ENCODE measurements around the gene HPSE2. TPM values are rescaled to one million over a fixed set of nuclear protein-coding genes. Genes with fewer than 3 reads are reported as not detected.

The HPSE2 gene
- total and polyA plus RNA-seq, 5 donors, result 0.09 TPM; not detected in 4

DNA sequence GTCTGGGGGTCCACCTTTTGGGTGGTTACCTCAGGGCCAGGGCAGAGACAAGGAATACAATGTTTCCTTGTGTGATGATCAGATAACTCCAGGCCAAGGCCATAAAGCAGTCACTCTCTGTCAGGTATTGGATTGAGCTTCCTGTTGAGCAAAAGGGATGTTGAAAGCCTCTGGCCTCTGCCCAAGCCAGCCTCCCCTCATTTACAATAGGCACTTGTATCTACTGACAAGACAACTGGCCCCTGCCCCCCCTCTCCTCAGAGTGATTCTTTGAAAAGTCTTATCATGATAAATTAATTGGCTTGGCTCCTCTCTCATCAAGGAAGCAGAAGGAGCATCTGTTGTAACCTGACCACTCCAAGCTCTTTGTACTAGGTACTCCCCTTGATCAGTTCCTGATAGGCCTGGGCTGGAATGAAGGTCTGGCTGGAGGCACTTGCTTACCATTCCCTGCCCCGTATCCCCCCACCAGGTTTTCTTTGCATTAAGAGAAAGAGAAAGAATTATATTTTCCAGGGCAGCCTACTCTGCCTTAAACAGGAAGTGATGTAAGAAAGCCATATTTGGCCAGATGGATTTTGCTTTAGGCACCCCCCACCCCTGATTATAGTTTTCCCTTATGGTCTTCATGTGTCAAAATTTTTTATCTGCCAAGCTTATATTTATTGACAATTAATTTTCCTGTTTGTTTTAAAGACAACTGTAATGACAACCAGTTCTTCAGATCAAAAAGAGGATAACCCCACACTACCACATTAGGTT lies 746.8 kb downstream of the HPSE2 start:
- no peak for ATAC-seq
- no peak for DNase-seq
- H3K4me1 ChIP-seq (ENCODE audit: control insufficient read depth, insufficient read depth, low read length), result no peaks in the 10 kb centered on the region
- H3K9me3 ChIP-seq (ENCODE audit: control insufficient read depth, low read length), result no peaks in the 10 kb centered on the region
- WGBS, result 53% methylated on average over 1 of the region's 1 CpG
- H3K27ac ChIP-seq (ENCODE audit: low read length), result no peak overlapping the region
- H3K4me3 ChIP-seq (ENCODE audit: low read length), result no peak overlapping the region
- no peaks in the 10 kb centered on the region for H3K27me3 ChIP-seq (ENCODE audit: control insufficient read depth, insufficient read depth)
- intact Hi-C loops (cut with DNase I), result no loop called here

DNA sequence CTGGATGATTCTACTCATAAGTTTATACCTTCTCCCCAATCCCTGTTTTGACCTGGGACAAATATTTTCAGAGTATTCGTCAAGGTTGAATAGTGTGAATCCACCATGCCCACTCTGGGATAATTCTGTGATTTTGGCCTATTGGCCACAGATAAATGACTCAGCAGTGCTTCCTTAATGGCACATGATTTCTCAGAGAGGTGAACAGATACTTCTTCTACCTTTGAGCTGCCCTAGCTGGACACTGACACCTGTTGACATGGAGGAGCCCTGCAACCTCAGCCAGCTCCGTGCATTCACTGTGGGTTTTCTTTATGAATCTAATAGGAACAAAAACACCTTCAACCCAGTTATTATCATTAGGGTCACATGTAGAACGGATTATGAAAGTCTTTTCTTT lies 748.0 kb downstream of the HPSE2 start:
- no peaks in the 10 kb centered on the region for H3K27me3 ChIP-seq (ENCODE audit: control insufficient read depth, insufficient read depth)
- no peak overlapping the region for H3K27ac ChIP-seq (ENCODE audit: low read length)
- H3K4me1 ChIP-seq (ENCODE audit: control insufficient read depth, insufficient read depth, low read length), result no peaks in the 10 kb centered on the region
- no peak for DNase-seq
- H3K4me3 ChIP-seq (ENCODE audit: low read length), result no peak overlapping the region
- ATAC-seq, result no peak
- 80% methylated on average over 3 of the region's 3 CpGs for WGBS
- H3K9me3 ChIP-seq (ENCODE audit: control insufficient read depth, low read length), result no peaks in the 10 kb centered on the region
- intact Hi-C loops (cut with DNase I), result no loop called here

- no peak for ATAC-seq
- H3K27ac ChIP-seq (ENCODE audit: low read length), result no peak overlapping the region
- 85% methylated on average over 3 of the region's 3 CpGs for WGBS
Observed at GRCh38 chr10:98486421-98486820, 749.2 kb downstream of the HPSE2 start.

DNA sequence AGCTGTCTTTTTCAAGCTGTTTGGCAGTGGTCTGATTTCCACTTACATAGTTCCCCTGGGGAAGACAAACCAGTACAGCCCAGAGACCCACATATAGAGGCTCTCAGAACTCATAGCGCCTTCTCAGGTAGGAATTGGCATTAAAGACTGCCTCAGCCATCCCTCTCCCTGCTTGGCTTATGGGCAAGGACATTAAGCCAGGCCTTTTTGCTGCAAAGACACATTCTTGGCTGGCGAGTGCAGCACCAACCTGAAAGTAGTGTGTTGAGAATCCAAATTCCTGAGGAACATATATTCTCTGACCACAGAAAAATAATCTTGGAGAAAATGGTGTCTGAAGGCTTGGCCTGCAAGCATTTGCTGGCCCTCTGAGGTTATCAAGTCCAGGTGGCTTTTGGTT lies 749.7 kb downstream of the HPSE2 start:
- Histone ChIP-seq H3K27ac (ENCODE audit: low read length) (no peak overlapping the region), H3K27me3 (ENCODE audit: control insufficient read depth, insufficient read depth) (no peaks in the 10 kb centered on the region), H3K4me1 (ENCODE audit: control insufficient read depth, insufficient read depth, low read length) (no peaks in the 10 kb centered on the region), H3K9me3 (ENCODE audit: control insufficient read depth, low read length) (no peaks in the 10 kb centered on the region), H3K4me3 (ENCODE audit: low read length) (no peak overlapping the region)
- ATAC-seq (no peak), DNase-seq (no peak)
- intact Hi-C loops (cut with DNase I), result no loop called here
- WGBS, result 78% methylated on average over 2 of the region's 2 CpGs

More at GRCh38 chr10:98486421-98486820, 749.2 kb downstream of the HPSE2 start:
- DNase-seq, result no peak
- intact Hi-C loops (cut with DNase I), result no loop called here
- Histone ChIP-seq H3K9me3 (ENCODE audit: control insufficient read depth, low read length) (no peaks in the 10 kb centered on the region), H3K4me1 (ENCODE audit: control insufficient read depth, insufficient read depth, low read length) (no peaks in the 10 kb centered on the region), H3K27me3 (ENCODE audit: control insufficient read depth, insufficient read depth) (no peaks in the 10 kb centered on the region), H3K4me3 (ENCODE audit: low read length) (no peak overlapping the region)

- DNase-seq (no peak), ATAC-seq (no peak)
- Histone ChIP-seq H3K27ac (ENCODE audit: low read length) (no peak overlapping the region), H3K4me1 (ENCODE audit: control insufficient read depth, insufficient read depth, low read length) (no peaks in the 10 kb centered on the region), H3K27me3 (ENCODE audit: control insufficient read depth, insufficient read depth) (no peaks in the 10 kb centered on the region), H3K4me3 (ENCODE audit: low read length) (no peak overlapping the region), H3K9me3 (ENCODE audit: control insufficient read depth, low read length) (no peaks in the 10 kb centered on the region)
- intact Hi-C loops (cut with DNase I), result no loop called here
Observed at GRCh38 chr10:98483658-98484057, 752.0 kb downstream of the HPSE2 start.

- WGBS, result 90% methylated on average over 2 of the region's 2 CpGs
- intact Hi-C loops (cut with DNase I), result no loop called here
- Histone ChIP-seq H3K9me3 (ENCODE audit: control insufficient read depth, low read length) (no peaks in the 10 kb centered on the region), H3K27me3 (ENCODE audit: control insufficient read depth, insufficient read depth) (no peaks in the 10 kb centered on the region), H3K4me3 (ENCODE audit: low read length) (no peak overlapping the region), H3K27ac (ENCODE audit: low read length) (no peak overlapping the region), H3K4me1 (ENCODE audit: control insufficient read depth, insufficient read depth, low read length) (no peaks in the 10 kb centered on the region)
- ATAC-seq, result no peak
- no peak for DNase-seq
Observed at GRCh38 chr10:98482096-98482495, 753.6 kb downstream of the HPSE2 start.

DNA sequence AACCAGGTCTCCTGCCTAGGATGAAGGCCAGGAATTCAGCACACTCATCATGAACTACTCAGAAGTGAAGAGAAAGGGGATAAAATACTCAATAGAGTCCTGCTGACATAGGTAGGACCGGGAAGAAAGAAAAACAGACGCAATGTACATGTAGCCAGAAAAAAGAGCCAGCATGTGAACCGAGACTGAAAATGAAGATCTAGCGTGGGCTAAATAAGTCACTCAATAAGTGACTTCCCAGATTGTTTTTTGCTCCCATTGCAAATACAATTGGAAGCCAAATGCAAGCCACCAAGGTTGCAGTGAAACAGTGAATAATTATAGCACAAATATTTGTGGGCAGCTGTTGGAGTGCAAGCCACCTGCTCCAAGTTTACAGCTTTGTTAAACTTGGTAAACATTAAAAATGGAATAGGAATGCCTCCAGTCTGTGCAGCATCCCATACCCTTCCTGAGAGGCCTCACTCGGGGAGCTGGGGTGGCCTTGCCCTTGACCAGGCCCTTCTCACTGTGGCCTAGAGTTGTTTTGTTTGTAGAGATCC lies 754.2 kb downstream of the HPSE2 start:
- 86% methylated on average over 5 of the region's 5 CpGs for WGBS
- DNase-seq, result no peak
- ATAC-seq, result no peak
- intact Hi-C loops (cut with DNase I), result no loop called here
- no peak overlapping the region for H3K27ac ChIP-seq (ENCODE audit: low read length)
- H3K27me3 ChIP-seq (ENCODE audit: control insufficient read depth, insufficient read depth), result no peaks in the 10 kb centered on the region
- H3K9me3 ChIP-seq (ENCODE audit: control insufficient read depth, low read length), result no peaks in the 10 kb centered on the region
- no peak overlapping the region for H3K4me3 ChIP-seq (ENCODE audit: low read length)
- H3K4me1 ChIP-seq (ENCODE audit: control insufficient read depth, insufficient read depth, low read length), result no peaks in the 10 kb centered on the region

DNA sequence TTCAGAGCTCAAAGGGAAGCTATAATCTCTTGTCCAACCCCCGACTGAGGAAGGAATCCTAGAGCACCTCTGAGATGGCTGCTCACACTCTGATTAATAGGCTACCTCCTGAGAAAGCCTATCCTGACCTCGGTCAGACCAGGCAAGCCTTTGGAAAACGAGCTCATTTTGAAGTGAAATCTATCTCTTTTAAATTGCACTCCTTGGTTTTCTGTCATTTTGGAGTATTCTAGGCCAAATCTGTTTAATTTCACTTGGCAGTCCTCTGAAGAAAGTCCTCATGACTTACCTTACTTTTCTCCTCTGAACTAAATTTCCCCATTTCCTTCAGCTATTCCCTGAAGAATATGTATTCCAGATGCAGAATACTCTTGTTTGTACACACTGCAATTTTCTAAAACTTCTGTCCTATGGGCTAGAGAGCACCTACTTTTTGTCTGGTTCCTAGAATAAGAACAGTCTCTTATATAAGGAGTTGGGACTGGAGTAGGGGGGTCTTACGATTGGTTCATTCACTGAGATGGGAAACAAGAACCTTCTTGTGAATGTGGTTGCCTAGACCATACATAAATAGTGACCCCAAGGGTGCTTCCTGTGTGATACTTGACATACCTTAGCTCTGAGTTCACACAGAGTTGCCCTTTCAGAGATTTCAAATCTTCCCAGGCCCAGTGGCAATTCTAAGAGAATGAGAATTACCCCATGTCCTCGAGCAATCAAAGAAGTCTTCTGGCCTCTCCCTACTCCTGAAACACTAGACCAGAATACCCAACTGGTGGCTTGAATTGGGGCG lies 757.0 kb downstream of the HPSE2 start:
- 71% methylated on average over 6 of the region's 6 CpGs for WGBS
- intact Hi-C loops (cut with DNase I), result no loop called here
- DNase-seq (no peak), ATAC-seq (no peak)
- H3K27ac ChIP-seq (ENCODE audit: low read length), result no peak overlapping the region
- no peaks in the 10 kb centered on the region for H3K27me3 ChIP-seq (ENCODE audit: control insufficient read depth, insufficient read depth)
- H3K4me3 ChIP-seq (ENCODE audit: low read length), result no peak overlapping the region
- H3K4me1 ChIP-seq (ENCODE audit: control insufficient read depth, insufficient read depth, low read length), result no peaks in the 10 kb centered on the region
- H3K9me3 ChIP-seq (ENCODE audit: control insufficient read depth, low read length), result no peaks in the 10 kb centered on the region

- DNase-seq (no peak), ATAC-seq (no peak)
- intact Hi-C loops (cut with DNase I), result no loop called here
- Histone ChIP-seq H3K4me3 (ENCODE audit: low read length) (no peak overlapping the region), H3K27ac (ENCODE audit: low read length) (no peak overlapping the region), H3K27me3 (ENCODE audit: control insufficient read depth, insufficient read depth) (no peaks in the 10 kb centered on the region), H3K4me1 (ENCODE audit: control insufficient read depth, insufficient read depth, low read length) (no peaks in the 10 kb centered on the region), H3K9me3 (ENCODE audit: control insufficient read depth, low read length) (no peaks in the 10 kb centered on the region)
Observed at GRCh38 chr10:98477861-98478260, 757.8 kb downstream of the HPSE2 start.

DNA sequence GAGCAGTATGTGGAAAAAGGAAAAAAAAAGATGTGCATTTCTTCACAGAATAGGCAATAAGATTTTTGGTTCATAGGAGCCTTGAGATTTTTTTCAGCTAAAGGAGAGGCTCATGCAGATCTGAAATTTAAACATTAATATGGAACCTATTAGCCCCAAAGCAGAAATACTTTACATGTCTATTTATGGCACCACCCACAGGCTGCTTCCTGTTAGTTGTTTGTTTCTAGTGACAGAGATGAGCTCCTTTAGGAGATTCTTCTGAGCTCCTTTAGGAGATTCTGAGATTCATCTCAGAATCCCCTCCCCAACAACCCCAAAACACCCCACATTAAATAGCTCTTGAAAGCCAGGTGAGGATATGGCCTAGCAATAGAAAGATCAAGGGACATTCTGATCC lies 761.0 kb downstream of the HPSE2 start:
- Histone ChIP-seq H3K27ac (ENCODE audit: low read length) (no peak overlapping the region), H3K4me1 (ENCODE audit: control insufficient read depth, insufficient read depth, low read length) (no peaks in the 10 kb centered on the region), H3K4me3 (ENCODE audit: low read length) (no peak overlapping the region), H3K27me3 (ENCODE audit: control insufficient read depth, insufficient read depth) (no peaks in the 10 kb centered on the region), H3K9me3 (ENCODE audit: control insufficient read depth, low read length) (no peaks in the 10 kb centered on the region)
- ATAC-seq (no peak), DNase-seq (no peak)
- intact Hi-C loops (cut with DNase I), result no loop called here

- no peak overlapping the region for H3K27ac ChIP-seq (ENCODE audit: low read length)
- no peak overlapping the region for H3K4me3 ChIP-seq (ENCODE audit: low read length)
- WGBS, result 66% methylated on average over 4 of the region's 4 CpGs
- H3K4me1 ChIP-seq (ENCODE audit: control insufficient read depth, insufficient read depth, low read length), result no peaks in the 10 kb centered on the region
- DNase-seq (no peak), ATAC-seq (no peak)
- no peaks in the 10 kb centered on the region for H3K9me3 ChIP-seq (ENCODE audit: control insufficient read depth, low read length)
- intact Hi-C loops (cut with DNase I), result no loop called here
- no peaks in the 10 kb centered on the region for H3K27me3 ChIP-seq (ENCODE audit: control insufficient read depth, insufficient read depth)
Observed at GRCh38 chr10:98472196-98472595, 763.5 kb downstream of the HPSE2 start.
